HepG2 (cell line): Measurements from ENCODE around the gene FRMD3. TPM values are rescaled to one million over a fixed set of nuclear protein-coding genes. Genes with fewer than 3 reads are reported as not detected.

ENCODE experiments used
- ATAC-seq: fragments of 200-7000 bp; cut with Tn5 transposase; 3 replicates; pipeline ENCODE4 v1.9.1; 2020; ENCODE audit warnings: mild to moderate bottlenecking, moderate library complexity
- BruUV-seq: library from RNA; stranded (reverse); fragments of 400-500 nt; replicated peaks from 2 replicates; lab custom pipeline; 2021; lab: Mats Ljungman, UMichigan
- CTCF ChIA-PET: fragments of 300-600 bp; formaldehyde crosslinking; extraction: SDS; loops from one replicate; lab custom pipeline; 2021; ENCODE audit warnings: low total read pairs, inconsistent platforms, low intra/inter-chr PET ratio; lab: Yijun Ruan, JAX
- POLR2A ChIA-PET: fragments of 350-600 bp; sonication (Branson Sonifier 250); formaldehyde crosslinking; loops from one replicate; lab custom pipeline; 2020; ENCODE audit warnings: antibody characterized with exemption, inconsistent platforms; lab: Yijun Ruan, JAX
- DNase-seq: peaks from one replicate; pipeline ENCODE4 v3.0.0-alpha.2; 2015; ENCODE audit warnings: low spot score
- FAIRE-seq: peaks from 3 replicates; lab custom pipeline; 2011; peaks lifted over from hg19 to GRCh38; lab: Jason Lieb, UNC
- H2AFZ ChIP-seq: one replicate; pipeline ENCODE4 v1.6.1; 2011; ENCODE audit warnings: low read length, inconsistent platforms
- H3K27ac ChIP-seq: fragments of 300-600 bp; 3 replicates; pipeline ENCODE4 v1.8.0; 2011; ENCODE audit warnings: mixed run types, mild to moderate bottlenecking, mixed read lengths, low read length, inconsistent platforms; ENCODE audit not compliant: insufficient read depth; ENCODE audit errors: extremely low read length
- H3K27me3 ChIP-seq, 2 experiments: fragments of 200-600 bp in 1 of 2; 2 replicates in 1 of 2; 3 replicates in 1 of 2; pipeline versions ENCODE4 v1.6.0 to v1.8.0; 2011; ENCODE audit warnings: low read length in 2 of 2, mild to moderate bottlenecking in 2 of 2, moderate library complexity in 2 of 2, inconsistent platforms in 1 of 2; ENCODE audit not compliant: insufficient read depth in 2 of 2, control insufficient read depth in 1 of 2
- H3K36me3 ChIP-seq, 2 experiments: fragments of 200-600 bp in 1 of 2; replicated peaks in 1 of 2; 2 replicates in 1 of 2; 3 replicates in 1 of 2; pipeline versions ENCODE4 v1.5.1 to v1.8.0; 2011; ENCODE audit warnings: low read length in 2 of 2, inconsistent platforms in 1 of 2; ENCODE audit not compliant: insufficient read depth in 2 of 2, control insufficient read depth in 1 of 2
- H3K4me1 ChIP-seq: 2 replicates; pipeline ENCODE4 v1.5.1; 2012; ENCODE audit warnings: low read length, inconsistent platforms; ENCODE audit not compliant: insufficient read depth
- H3K4me2 ChIP-seq: 2 replicates; pipeline ENCODE4 v1.6.0; 2011; ENCODE audit warnings: low read depth, low read length, inconsistent platforms
- H3K4me3 ChIP-seq, 3 experiments: fragments of 200-600 bp in 1 of 3; sonication (generic), shearing (Covaris generic) in 1 of 3; replicated peaks in 1 of 3; 2 replicates each; pipeline ENCODE4 v1.5.1; 2011 to 2016; ENCODE audit warnings: low read length in 3 of 3, inconsistent platforms in 2 of 3, low read depth in 2 of 3, mild to moderate bottlenecking in 2 of 3, control low read depth in 1 of 3, mixed read lengths in 1 of 3; ENCODE audit not compliant: insufficient read depth in 1 of 3
- H3K79me2 ChIP-seq: one replicate; pipeline ENCODE4 v1.6.1; 2011; ENCODE audit warnings: low read length, inconsistent platforms; ENCODE audit not compliant: insufficient read depth
- H3K9ac ChIP-seq: 2 replicates; pipeline ENCODE4 v1.6.0; 2011; ENCODE audit warnings: mild to moderate bottlenecking, low read depth, low read length, inconsistent platforms; ENCODE audit not compliant: insufficient read depth
- H3K9me3 ChIP-seq: 2 replicates; pipeline ENCODE4 v1.5.1; 2012; ENCODE audit warnings: mild to moderate bottlenecking, low read length
- H4K20me1 ChIP-seq: 2 replicates; pipeline ENCODE4 v1.6.0; 2011; ENCODE audit warnings: inconsistent platforms, mild to moderate bottlenecking, low read length, moderate library complexity; ENCODE audit not compliant: insufficient read depth
- HOXA5 ChIP-seq: sonication (generic); formaldehyde crosslinking; IDR thresholded peaks from 2 replicates; pipeline ENCODE4 v1.4.0; 2020; ENCODE audit warnings: missing genetic modification reagents
- MLLT10 ChIP-seq: sonication (generic); formaldehyde crosslinking; IDR thresholded peaks from 2 replicates; pipeline ENCODE4 v1.4.0; 2020; ENCODE audit warnings: missing genetic modification reagents
- NFAT5 ChIP-seq: sonication (generic); formaldehyde crosslinking; IDR thresholded peaks from 2 replicates; pipeline ENCODE4 v1.4.0; 2020; ENCODE audit warnings: missing genetic modification reagents
- SKIL ChIP-seq: sonication (generic); formaldehyde crosslinking; IDR thresholded peaks from 2 replicates; pipeline ENCODE4 v1.8.0; 2022; ENCODE audit warnings: missing genetic modification reagents, mild to moderate bottlenecking, moderate library complexity, borderline replicate concordance
- TBX2 ChIP-seq: sonication (generic); formaldehyde crosslinking; IDR thresholded peaks from 2 replicates; pipeline ENCODE4 v1.5.0; 2020; ENCODE audit warnings: missing genetic modification reagents, mild to moderate bottlenecking, borderline replicate concordance
- THAP8 ChIP-seq: sonication (generic); formaldehyde crosslinking; IDR thresholded peaks from 2 replicates; pipeline ENCODE4 v1.5.1; 2020; ENCODE audit warnings: missing genetic modification reagents, mild to moderate bottlenecking, borderline replicate concordance
- ZBTB37 ChIP-seq: sonication (generic); formaldehyde crosslinking; IDR thresholded peaks from 2 replicates; pipeline ENCODE4 v1.4.0; 2020; ENCODE audit warnings: mild to moderate bottlenecking, missing genetic modification reagents
- ZMYM2 ChIP-seq: sonication (generic); formaldehyde crosslinking; IDR thresholded peaks from 2 replicates; pipeline ENCODE4 v1.8.0; 2022; ENCODE audit warnings: mild to moderate bottlenecking, missing genetic modification reagents
- WGBS: methylation state at CpG from one replicate; pipeline ENCODE4 v1.1.6; 2017; ENCODE audit warnings: low lambda C conversion rate; 5-methylcytosine and 5-hydroxymethylcytosine counted together
- in situ Hi-C: cut with HindIII; loops from 2 replicates; pipeline ENCODE4 v1.10.0; 2017; ENCODE audit warnings: low pct_unique_long_range_greater_than_20kb; ENCODE audit not compliant: extremely low pct_ligation_motif_present
- intact Hi-C: fragments of 100-400 bp; cut with micrococcal nuclease; formaldehyde crosslinking; loops from one replicate; pipeline ENCODE4 v1.10.0; 2022; ENCODE audit not compliant: unreplicated experiment
- polyA plus RNA-seq, 8 experiments: library from polyadenylated mRNA; depleted of rRNA in 3 of 8; stranded (reverse) in 7 of 8; unstranded in 1 of 8; fragments of >200 nt; fragmentation: Illumina TruSeq in 4 of 8; extraction: Trizol in 4 of 8; gene quantifications; 2 replicates each; pipeline versions ENCODE4 v1.2.1 to v1.2.3, GENCODE V29; 2011 to 2016; ENCODE audit warnings: low read depth in 4 of 8, missing spikeins in 1 of 8, mixed read lengths in 1 of 8; ENCODE audit not compliant: insufficient read depth in 1 of 8
- total RNA-seq, 5 experiments: library from RNA; depleted of rRNA; stranded (reverse); fragments of >200 nt; fragmentation: Illumina TruSeq; extraction: Trizol; gene quantifications; 2 replicates each; pipeline ENCODE4 v1.2.3, GENCODE V29; 2016; ENCODE audit warnings: low read depth in 1 of 5
- TF ChIP-seq, protein P1 (sequence below): sonication (generic); formaldehyde crosslinking; IDR thresholded peaks from 2 replicates; pipeline ENCODE4 v1.4.0; 2020; ENCODE audit warnings: missing genetic modification reagents, borderline replicate concordance

Gene FRMD3
- total and polyA plus RNA-seq, 2 of the 13 experiments (the other 11 are each of a cell fraction or from before 2014, with no cell fraction given), result 3.2 to 7.7 TPM

- H3K4me3 ChIP-seq, result no peak overlapping the region
- no peak overlapping the region for H3K27ac ChIP-seq
- no peaks in the 10 kb centered on the region for H4K20me1 ChIP-seq
- BruUV-seq, result no TSS peak
- FAIRE-seq (no peak), DNase-seq (no peak), ATAC-seq (no peak)
- intact Hi-C loops (no loop called here), in situ Hi-C loops (no loop called here)
- no peaks in the 10 kb centered on the region for H3K79me2 ChIP-seq
- 76% methylated on average over 1 of the region's 1 CpG for WGBS
- H3K9me3 ChIP-seq, result no peaks in the 10 kb centered on the region
- no peaks in the 10 kb centered on the region for H3K4me1 ChIP-seq
- peaks cover 0 to 5% of the 10 kb centered on the region in 2 experiments; a peak in 3 of 5 replicates for H3K36me3 ChIP-seq
- ChIA-PET CTCF (no interaction called here), POLR2A (no interaction called here)
- no peak overlapping the region for H3K4me2 ChIP-seq
- H2AFZ ChIP-seq, result no peak overlapping the region
- no peak overlapping the region for H3K9ac ChIP-seq
- no peaks in the 10 kb centered on the region for H3K27me3 ChIP-seq
- no peak for TF ChIP-seq THAP8 (CRISPR knock-in tag)
- no peak for TF ChIP-seq SKIL (CRISPR knock-in tag)
- TF ChIP-seq ZBTB37 (CRISPR knock-in tag), result no peak
- no peak for TF ChIP-seq NFAT5 (CRISPR knock-in tag)
- no peak for TF ChIP-seq ZMYM2 (CRISPR knock-in tag)
- TF ChIP-seq, protein P1, sequence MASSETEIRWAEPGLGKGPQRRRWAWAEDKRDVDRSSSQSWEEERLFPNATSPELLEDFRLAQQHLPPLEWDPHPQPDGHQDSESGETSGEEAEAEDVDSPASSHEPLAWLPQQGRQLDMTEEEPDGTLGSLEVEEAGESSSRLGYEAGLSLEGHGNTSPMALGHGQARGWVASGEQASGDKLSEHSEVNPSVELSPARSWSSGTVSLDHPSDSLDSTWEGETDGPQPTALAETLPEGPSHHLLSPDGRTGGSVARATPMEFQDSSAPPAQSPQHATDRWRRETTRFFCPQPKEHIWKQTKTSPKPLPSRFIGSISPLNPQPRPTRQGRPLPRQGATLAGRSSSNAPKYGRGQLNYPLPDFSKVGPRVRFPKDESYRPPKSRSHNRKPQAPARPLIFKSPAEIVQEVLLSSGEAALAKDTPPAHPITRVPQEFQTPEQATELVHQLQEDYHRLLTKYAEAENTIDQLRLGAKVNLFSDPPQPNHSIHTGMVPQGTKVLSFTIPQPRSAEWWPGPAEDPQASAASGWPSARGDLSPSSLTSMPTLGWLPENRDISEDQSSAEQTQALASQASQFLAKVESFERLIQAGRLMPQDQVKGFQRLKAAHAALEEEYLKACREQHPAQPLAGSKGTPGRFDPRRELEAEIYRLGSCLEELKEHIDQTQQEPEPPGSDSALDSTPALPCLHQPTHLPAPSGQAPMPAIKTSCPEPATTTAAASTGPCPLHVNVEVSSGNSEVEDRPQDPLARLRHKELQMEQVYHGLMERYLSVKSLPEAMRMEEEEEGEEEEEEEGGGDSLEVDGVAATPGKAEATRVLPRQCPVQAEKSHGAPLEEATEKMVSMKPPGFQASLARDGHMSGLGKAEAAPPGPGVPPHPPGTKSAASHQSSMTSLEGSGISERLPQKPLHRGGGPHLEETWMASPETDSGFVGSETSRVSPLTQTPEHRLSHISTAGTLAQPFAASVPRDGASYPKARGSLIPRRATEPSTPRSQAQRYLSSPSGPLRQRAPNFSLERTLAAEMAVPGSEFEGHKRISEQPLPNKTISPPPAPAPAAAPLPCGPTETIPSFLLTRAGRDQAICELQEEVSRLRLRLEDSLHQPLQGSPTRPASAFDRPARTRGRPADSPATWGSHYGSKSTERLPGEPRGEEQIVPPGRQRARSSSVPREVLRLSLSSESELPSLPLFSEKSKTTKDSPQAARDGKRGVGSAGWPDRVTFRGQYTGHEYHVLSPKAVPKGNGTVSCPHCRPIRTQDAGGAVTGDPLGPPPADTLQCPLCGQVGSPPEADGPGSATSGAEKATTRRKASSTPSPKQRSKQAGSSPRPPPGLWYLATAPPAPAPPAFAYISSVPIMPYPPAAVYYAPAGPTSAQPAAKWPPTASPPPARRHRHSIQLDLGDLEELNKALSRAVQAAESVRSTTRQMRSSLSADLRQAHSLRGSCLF, result no peak
- TF ChIP-seq HOXA5, result no peak
- no peak for TF ChIP-seq MLLT10 (CRISPR knock-in tag)
- no peak for TF ChIP-seq TBX2 (CRISPR knock-in tag)
Measured at GRCh38 chr9:83287021-83287420, 251.2 kb downstream of the FRMD3 start.
